K562 (cell line): ENCODE measurements around the gene ERBB4. TPM values are rescaled to one million over a fixed set of nuclear protein-coding genes. Genes with fewer than 3 reads are reported as not detected.

ENCODE experiments used
- ATAC-seq: fragments of 200-7000 bp; cut with Tn5 transposase; 3 replicates; pipeline ENCODE4 v1.9.1; 2020; ENCODE audit warnings: moderate library complexity
- BruUV-seq: library from RNA; stranded (reverse); fragments of 400-500 nt; replicated peaks from 2 replicates; lab custom pipeline; 2021; lab: Mats Ljungman, UMichigan
- CTCF ChIA-PET: fragments of 300-600 bp; formaldehyde crosslinking; extraction: SDS; loops from one replicate; lab custom pipeline; 2021; ENCODE audit warnings: low intra/inter-chr PET ratio; lab: Yijun Ruan, JAX
- POLR2A ChIA-PET: fragments of 300-600, 350-650 bp; sonication (Branson Sonifier 250); formaldehyde crosslinking; extraction: SDS; loops from one replicate; lab custom pipeline; 2021; ENCODE audit warnings: antibody characterized with exemption, inconsistent platforms; lab: Yijun Ruan, JAX
- DNase-seq, 4 experiments: peaks; one replicate each; pipeline versions ENCODE4 v3.0.0 to v3.0.0-alpha.2; 2011 to 2018; ENCODE audit warnings: low spot score in 3 of 4, mixed read lengths in 3 of 4; ENCODE audit errors: extremely low read depth in 1 of 4
- FAIRE-seq: peaks from 2 replicates; lab custom pipeline; 2011; peaks lifted over from hg19 to GRCh38; lab: Jason Lieb, UNC
- H2AFZ ChIP-seq: 2 replicates; pipeline ENCODE4 v1.6.0; 2011; ENCODE audit warnings: low read depth, low read length, control low read depth, inconsistent platforms
- H3K27ac ChIP-seq: fragments of 200-600 bp; 3 replicates; pipeline ENCODE4 v1.8.0; 2011; ENCODE audit warnings: low read depth, mild to moderate bottlenecking, control low read depth, inconsistent platforms, low read length, moderate library complexity, mixed read lengths; ENCODE audit errors: extremely low read depth
- H3K27me3 ChIP-seq, 2 experiments: fragments of 300-600 bp in 1 of 2; 2 replicates in 1 of 2; 3 replicates in 1 of 2; pipeline versions ENCODE4 v1.6.0 to v1.8.0; 2011; ENCODE audit warnings: inconsistent platforms in 2 of 2, low read length in 2 of 2, mild to moderate bottlenecking in 1 of 2, mixed read lengths in 1 of 2, moderate library complexity in 1 of 2; ENCODE audit not compliant: control insufficient read depth in 2 of 2, insufficient read depth in 2 of 2
- H3K36me3 ChIP-seq: fragments of 300-600 bp; 3 replicates; pipeline ENCODE4 v1.8.0; 2011; ENCODE audit warnings: mild to moderate bottlenecking, low read length, inconsistent platforms; ENCODE audit not compliant: control insufficient read depth, insufficient read depth
- H3K4me1 ChIP-seq, 2 experiments: fragments of 200-600 bp in 1 of 2; replicated peaks in 1 of 2; 2 replicates in 1 of 2; 3 replicates in 1 of 2; pipeline versions ENCODE4 v1.5.1 to v1.8.0; 2011; ENCODE audit warnings: inconsistent platforms in 2 of 2, low read length in 2 of 2, mild to moderate bottlenecking in 1 of 2, mixed read lengths in 1 of 2, moderate library complexity in 1 of 2; ENCODE audit not compliant: control insufficient read depth in 2 of 2, insufficient read depth in 2 of 2
- H3K4me2 ChIP-seq: 2 replicates; pipeline ENCODE4 v1.6.1; 2011; ENCODE audit warnings: low read length, control low read depth, inconsistent platforms, mixed read lengths; ENCODE audit not compliant: insufficient read depth
- H3K4me3 ChIP-seq: fragments of 200-600 bp; sonication (generic), shearing (Covaris generic); 2 replicates; pipeline ENCODE4 v1.5.1; 2016; ENCODE audit warnings: control low read depth, inconsistent platforms
- H3K79me2 ChIP-seq: fragments of 200-600 bp; 3 replicates; pipeline ENCODE4 v1.8.0; 2011; ENCODE audit warnings: low read length, inconsistent platforms; ENCODE audit not compliant: control insufficient read depth, insufficient read depth
- H3K9ac ChIP-seq, 2 experiments: 2 replicates each; pipeline versions ENCODE4 v1.6.0 to v1.6.1; 2011; ENCODE audit warnings: low read depth in 2 of 2, low read length in 2 of 2, control low read depth in 1 of 2, inconsistent platforms in 1 of 2, mild to moderate bottlenecking in 1 of 2, mixed read lengths in 1 of 2; ENCODE audit not compliant: insufficient read depth in 1 of 2
- H3K9me1 ChIP-seq: one replicate; pipeline ENCODE4 v1.6.0; 2011; ENCODE audit warnings: inconsistent platforms, mild to moderate bottlenecking, low read length, moderate library complexity; ENCODE audit not compliant: control insufficient read depth, insufficient read depth
- H3K9me3 ChIP-seq: replicated peaks from 2 replicates; pipeline ENCODE4 v1.5.1; 2011; ENCODE audit warnings: low read depth, low read length, inconsistent platforms; ENCODE audit not compliant: control insufficient read depth, insufficient read depth
- H4K20me1 ChIP-seq: replicated peaks from 2 replicates; pipeline ENCODE4 v1.6.1; 2011; ENCODE audit warnings: low read length, inconsistent platforms, mixed read lengths; ENCODE audit not compliant: control insufficient read depth, insufficient read depth
- GABPA ChIP-seq: fragments of 200-800 bp; sonication (Bioruptor generic); conservative IDR thresholded peaks from 2 replicates; pipeline ENCODE4 v1.6.1; 2016; ENCODE audit warnings: low read depth, missing genetic modification characterization, missing compliant biosample characterization
- MAFF ChIP-seq: IDR thresholded peaks from 2 replicates; pipeline ENCODE4 v1.6.1; 2012; ENCODE audit warnings: low read length, improper control_type of control experiment
- MBD2 ChIP-seq: sonication (generic); IDR thresholded peaks from 2 replicates; pipeline ENCODE4 v1.6.1; 2016; ENCODE audit warnings: low read depth, borderline replicate concordance
- NCOR1 ChIP-seq: fragments of 450-650 bp; IDR thresholded peaks from 2 replicates; pipeline ENCODE4 v1.6.1; 2016; ENCODE audit warnings: mild to moderate bottlenecking, moderate library complexity
- NFXL1 ChIP-seq: fragments of 450-650 bp; formaldehyde crosslinking; IDR thresholded peaks from 2 replicates; pipeline ENCODE4 v1.4.0; 2021; ENCODE audit warnings: mild to moderate bottlenecking
- PCBP1 ChIP-seq: fragments of 200-400 bp; formaldehyde crosslinking; IDR thresholded peaks from 2 replicates; pipeline ENCODE4 v1.6.1; 2018; ENCODE audit warnings: mild to moderate bottlenecking, low read depth, low read length; ENCODE audit not compliant: poor library complexity, severe bottlenecking
- RAD51 ChIP-seq: fragments of 450-650 bp; IDR thresholded peaks from 2 replicates; pipeline ENCODE4 v1.7.1; 2016; ENCODE audit warnings: low read depth, mild to moderate bottlenecking, borderline replicate concordance
- RUNX1 ChIP-seq: sonication (generic); IDR thresholded peaks from 2 replicates; pipeline ENCODE4 v1.6.1; 2016; ENCODE audit warnings: antibody characterized with exemption, low read depth
- SRSF9 ChIP-seq: fragments of 200-400 bp; formaldehyde crosslinking; IDR thresholded peaks from 2 replicates; pipeline ENCODE4 v1.6.1; 2017; ENCODE audit warnings: low read depth, low read length, borderline replicate concordance
- TCF3 ChIP-seq: sonication (generic); formaldehyde crosslinking; IDR thresholded peaks from 2 replicates; pipeline ENCODE4 v1.4.0; 2020; ENCODE audit warnings: mild to moderate bottlenecking, missing genetic modification reagents
- ZNF561 ChIP-seq: fragments of 450-650 bp; formaldehyde crosslinking; conservative IDR thresholded peaks from 2 replicates; pipeline ENCODE4 v1.4.0; 2020; ENCODE audit warnings: mild to moderate bottlenecking, moderate library complexity
- ZNF717 ChIP-seq: fragments of 250-450 bp; sonication (Bioruptor Pico); IDR thresholded peaks from 2 replicates; pipeline ENCODE4 v1.5.0; 2021
- ZNF764 ChIP-seq: fragments of 250-450 bp; sonication (Bioruptor Pico); IDR thresholded peaks from 2 replicates; pipeline ENCODE4 v1.4.0; 2020; ENCODE audit warnings: low read depth, mild to moderate bottlenecking, moderate library complexity
- WGBS: fragments of 100-300 bp; shearing (Covaris generic); methylation state at CpG from one replicate; pipeline ENCODE4 v1.1.6; 2016; ENCODE audit warnings: low coverage, mixed read lengths; ENCODE audit not compliant: insufficient coverage; ENCODE audit errors: missing lambda C conversion rate; 5-methylcytosine and 5-hydroxymethylcytosine counted together
- in situ Hi-C: fragments of 300-500 bp; cut with MboI; formaldehyde crosslinking; loops from 4 replicates; pipeline ENCODE4 v1.15.0; 2018; ENCODE audit warnings: inconsistent platforms, mixed read lengths
- intact Hi-C: fragments of 100-400 bp; cut with micrococcal nuclease; formaldehyde crosslinking; loops from 2 replicates; pipeline ENCODE4 v1.14.2; 2022
- polyA plus RNA-seq, 8 experiments: library from polyadenylated mRNA; depleted of rRNA in 4 of 8; stranded (reverse) in 5 of 8; unstranded in 3 of 8; fragments of >200 nt; fragmentation: Nextera tagmentation in 2 of 8; fragmentation: Illumina TruSeq in 1 of 8; extraction: Ambion mirVana in 2 of 8; extraction: Trizol in 1 of 8; gene quantifications; 2 replicates each; pipeline versions ENCODE4 v1.2.1 to v1.2.3, GENCODE V29; 2011 to 2014; ENCODE audit warnings: inconsistent platforms in 1 of 8, missing spikeins in 1 of 8
- total RNA-seq, 7 experiments: library from RNA; depleted of rRNA in 6 of 7; stranded (reverse); fragments of >200 nt in 6 of 7; fragmentation: Illumina TruSeq in 2 of 7; extraction: Trizol in 2 of 7; gene quantifications; 2 replicates each; pipeline versions ENCODE4 v1.2.1 to v1.2.3, GENCODE V29; 2011 to 2021; ENCODE audit warnings: low replicate concordance in 1 of 7
- TF ChIP-seq, protein P1 (sequence below): sonication (generic); formaldehyde crosslinking; IDR thresholded peaks from 2 replicates; pipeline ENCODE4 v1.8.0; 2023; ENCODE audit warnings: mild to moderate bottlenecking, missing genetic modification reagents
- TF ChIP-seq, protein P2 (sequence below): fragments of 250-450 bp; sonication (Bioruptor Pico); IDR thresholded peaks from 2 replicates; pipeline ENCODE4 v1.8.0; 2022; ENCODE audit warnings: moderate library complexity, mild to moderate bottlenecking, inconsistent platforms
- TF ChIP-seq, protein P3 (sequence below): fragments of 450-650 bp; formaldehyde crosslinking; IDR thresholded peaks from 2 replicates; pipeline ENCODE4 v1.4.0; 2020; ENCODE audit warnings: mild to moderate bottlenecking, moderate library complexity

The ERBB4 gene
- total and polyA plus RNA-seq, 9 of the 15 experiments (the other 6 are each of a cell fraction or from before 2014, with no cell fraction given), result not detected

DNA sequence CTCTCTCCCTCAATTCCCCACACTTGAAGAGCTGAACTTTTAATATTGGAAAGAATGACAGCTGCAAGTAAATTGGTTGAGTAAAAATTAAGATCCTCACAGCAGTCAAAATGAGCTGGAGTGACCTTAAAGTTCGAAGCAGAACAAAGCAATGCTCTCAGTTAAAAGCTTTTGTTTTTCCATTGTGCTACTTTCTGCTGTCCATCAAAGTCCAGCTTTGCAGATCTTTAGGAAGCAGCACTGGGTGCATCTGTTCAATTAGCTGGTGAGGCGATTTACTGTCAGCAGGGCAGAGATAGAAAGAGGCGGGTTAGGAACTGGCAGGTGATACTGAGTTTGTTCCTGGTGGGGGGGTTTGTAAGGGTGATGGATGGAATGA lies 1147.4 kb downstream of the ERBB4 start (continued):
- TF ChIP-seq, protein P1, sequence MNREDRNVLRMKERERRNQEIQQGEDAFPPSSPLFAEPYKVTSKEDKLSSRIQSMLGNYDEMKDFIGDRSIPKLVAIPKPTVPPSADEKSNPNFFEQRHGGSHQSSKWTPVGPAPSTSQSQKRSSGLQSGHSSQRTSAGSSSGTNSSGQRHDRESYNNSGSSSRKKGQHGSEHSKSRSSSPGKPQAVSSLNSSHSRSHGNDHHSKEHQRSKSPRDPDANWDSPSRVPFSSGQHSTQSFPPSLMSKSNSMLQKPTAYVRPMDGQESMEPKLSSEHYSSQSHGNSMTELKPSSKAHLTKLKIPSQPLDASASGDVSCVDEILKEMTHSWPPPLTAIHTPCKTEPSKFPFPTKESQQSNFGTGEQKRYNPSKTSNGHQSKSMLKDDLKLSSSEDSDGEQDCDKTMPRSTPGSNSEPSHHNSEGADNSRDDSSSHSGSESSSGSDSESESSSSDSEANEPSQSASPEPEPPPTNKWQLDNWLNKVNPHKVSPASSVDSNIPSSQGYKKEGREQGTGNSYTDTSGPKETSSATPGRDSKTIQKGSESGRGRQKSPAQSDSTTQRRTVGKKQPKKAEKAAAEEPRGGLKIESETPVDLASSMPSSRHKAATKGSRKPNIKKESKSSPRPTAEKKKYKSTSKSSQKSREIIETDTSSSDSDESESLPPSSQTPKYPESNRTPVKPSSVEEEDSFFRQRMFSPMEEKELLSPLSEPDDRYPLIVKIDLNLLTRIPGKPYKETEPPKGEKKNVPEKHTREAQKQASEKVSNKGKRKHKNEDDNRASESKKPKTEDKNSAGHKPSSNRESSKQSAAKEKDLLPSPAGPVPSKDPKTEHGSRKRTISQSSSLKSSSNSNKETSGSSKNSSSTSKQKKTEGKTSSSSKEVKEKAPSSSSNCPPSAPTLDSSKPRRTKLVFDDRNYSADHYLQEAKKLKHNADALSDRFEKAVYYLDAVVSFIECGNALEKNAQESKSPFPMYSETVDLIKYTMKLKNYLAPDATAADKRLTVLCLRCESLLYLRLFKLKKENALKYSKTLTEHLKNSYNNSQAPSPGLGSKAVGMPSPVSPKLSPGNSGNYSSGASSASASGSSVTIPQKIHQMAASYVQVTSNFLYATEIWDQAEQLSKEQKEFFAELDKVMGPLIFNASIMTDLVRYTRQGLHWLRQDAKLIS (CRISPR knock-in tag), result no peak
- TF ChIP-seq PCBP1, result no peak

DNA sequence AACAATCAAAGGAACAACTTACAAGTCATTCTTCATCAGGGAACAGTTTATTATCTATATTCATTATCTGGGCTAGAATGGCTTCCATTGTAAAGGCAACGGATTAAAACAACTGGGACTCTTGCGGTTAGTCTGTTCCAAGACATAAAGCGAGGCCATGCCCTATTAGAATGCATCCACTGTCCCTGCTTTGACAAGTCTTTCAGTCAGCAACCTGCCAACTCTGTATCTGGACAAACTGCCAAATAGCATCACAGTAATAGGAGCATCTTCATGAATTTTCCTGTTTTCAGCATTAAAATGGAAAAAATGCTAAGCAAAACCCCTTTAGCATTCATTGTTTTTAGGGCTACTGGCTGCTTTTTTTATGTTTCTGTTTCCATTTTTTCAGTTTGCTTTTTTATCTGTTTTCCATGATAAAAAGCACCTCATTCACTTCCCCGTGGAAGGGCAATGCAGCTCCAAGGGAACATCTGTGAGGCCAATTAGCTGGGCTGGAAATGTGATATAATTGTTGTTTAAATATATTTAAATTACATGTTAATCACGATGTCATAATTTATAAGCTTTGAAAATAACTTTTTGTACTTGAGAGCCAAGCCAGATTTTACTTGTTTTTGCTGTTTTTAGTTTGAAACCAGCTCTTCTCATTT lies 1147.9 kb downstream of the ERBB4 start:
- ATAC-seq (no peak), DNase-seq (no peak), FAIRE-seq (no peak)
- Histone ChIP-seq H3K4me1 (no peaks in the 10 kb centered on the region), H3K27me3 (no peaks in the 10 kb centered on the region), H3K27ac (no peak overlapping the region), H3K79me2 (no peaks in the 10 kb centered on the region), H3K9ac (no peak overlapping the region), H3K36me3 (no peaks in the 10 kb centered on the region), H3K9me3 (no peaks in the 10 kb centered on the region), H4K20me1 (no peaks in the 10 kb centered on the region), H3K4me3 (no peak overlapping the region), H3K9me1 (no peaks in the 10 kb centered on the region), H3K4me2 (no peak overlapping the region), H2AFZ (no peak overlapping the region)
- no TSS peak for BruUV-seq
- 3% methylated on average over 5 of the region's 5 CpGs for WGBS
- ChIA-PET POLR2A (no interaction called here), CTCF (no interaction called here)
- intact Hi-C loops (no loop called here), in situ Hi-C loops (no loop called here)
- no peak for TF ChIP-seq ZNF717 (CRISPR knock-in tag)
- TF ChIP-seq RAD51, result no peak
- TF ChIP-seq ZNF561 (CRISPR knock-in tag), result no peak
- TF ChIP-seq, protein P2, sequence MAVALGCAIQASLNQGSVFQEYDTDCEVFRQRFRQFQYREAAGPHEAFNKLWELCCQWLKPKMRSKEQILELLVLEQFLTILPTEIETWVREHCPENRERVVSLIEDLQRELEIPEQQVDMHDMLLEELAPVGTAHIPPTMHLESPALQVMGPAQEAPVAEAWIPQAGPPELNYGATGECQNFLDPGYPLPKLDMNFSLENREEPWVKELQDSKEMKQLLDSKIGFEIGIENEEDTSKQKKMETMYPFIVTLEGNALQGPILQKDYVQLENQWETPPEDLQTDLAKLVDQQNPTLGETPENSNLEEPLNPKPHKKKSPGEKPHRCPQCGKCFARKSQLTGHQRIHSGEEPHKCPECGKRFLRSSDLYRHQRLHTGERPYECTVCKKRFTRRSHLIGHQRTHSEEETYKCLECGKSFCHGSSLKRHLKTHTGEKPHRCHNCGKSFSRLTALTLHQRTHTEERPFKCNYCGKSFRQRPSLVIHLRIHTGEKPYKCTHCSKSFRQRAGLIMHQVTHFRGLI, result no peak
- TF ChIP-seq MBD2, result no peak
- TF ChIP-seq MAFF, result no peak
- TF ChIP-seq GABPA (tag), result no peak
- TF ChIP-seq SRSF9, result no peak
- TF ChIP-seq TCF3 (CRISPR knock-in tag), result no peak
- no peak for TF ChIP-seq RUNX1
- no peak for TF ChIP-seq NFXL1 (CRISPR knock-in tag)
- TF ChIP-seq, protein P3, sequence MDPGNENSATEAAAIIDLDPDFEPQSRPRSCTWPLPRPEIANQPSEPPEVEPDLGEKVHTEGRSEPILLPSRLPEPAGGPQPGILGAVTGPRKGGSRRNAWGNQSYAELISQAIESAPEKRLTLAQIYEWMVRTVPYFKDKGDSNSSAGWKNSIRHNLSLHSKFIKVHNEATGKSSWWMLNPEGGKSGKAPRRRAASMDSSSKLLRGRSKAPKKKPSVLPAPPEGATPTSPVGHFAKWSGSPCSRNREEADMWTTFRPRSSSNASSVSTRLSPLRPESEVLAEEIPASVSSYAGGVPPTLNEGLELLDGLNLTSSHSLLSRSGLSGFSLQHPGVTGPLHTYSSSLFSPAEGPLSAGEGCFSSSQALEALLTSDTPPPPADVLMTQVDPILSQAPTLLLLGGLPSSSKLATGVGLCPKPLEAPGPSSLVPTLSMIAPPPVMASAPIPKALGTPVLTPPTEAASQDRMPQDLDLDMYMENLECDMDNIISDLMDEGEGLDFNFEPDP (CRISPR knock-in tag), result no peak
- TF ChIP-seq ZNF764, result no peak
- no peak for TF ChIP-seq NCOR1
